Cardiac fibroblast (primary cell): ENCODE measurements around the gene CCDC14.
A peak's percentile ranks its signal among the peaks of the same experiment; 100 is the strongest.
"Not testable (repeated sequence)": the region's sequence is repeated elsewhere in the genome, so short reads cannot be mapped to it uniquely, and the experiment has no call there.

ENCODE experiments used
- DNase-seq, 2 donors: peaks; one replicate each; pipeline versions ENCODE4 v3.0.0 to v3.0.0-alpha.2; 2010; ENCODE audit warnings: low read depth in 2 of 2
- H3K4me3 ChIP-seq, 2 donors: replicated peaks in 1 of 2; 1 replicate in 1 of 2; 2 replicates in 1 of 2; pipeline ENCODE4 v1.5.1; 2011; ENCODE audit warnings: low read depth in 2 of 2, low read length in 2 of 2, mild to moderate bottlenecking in 2 of 2, moderate library complexity in 1 of 2
- TF ChIP-seq, protein P1 (sequence below): IDR thresholded peaks from one replicate; pipeline ENCODE4 v1.5.1; 2011; ENCODE audit warnings: low read depth, mild to moderate bottlenecking, low read length, inconsistent platforms

Gene CCDC14

DNA sequence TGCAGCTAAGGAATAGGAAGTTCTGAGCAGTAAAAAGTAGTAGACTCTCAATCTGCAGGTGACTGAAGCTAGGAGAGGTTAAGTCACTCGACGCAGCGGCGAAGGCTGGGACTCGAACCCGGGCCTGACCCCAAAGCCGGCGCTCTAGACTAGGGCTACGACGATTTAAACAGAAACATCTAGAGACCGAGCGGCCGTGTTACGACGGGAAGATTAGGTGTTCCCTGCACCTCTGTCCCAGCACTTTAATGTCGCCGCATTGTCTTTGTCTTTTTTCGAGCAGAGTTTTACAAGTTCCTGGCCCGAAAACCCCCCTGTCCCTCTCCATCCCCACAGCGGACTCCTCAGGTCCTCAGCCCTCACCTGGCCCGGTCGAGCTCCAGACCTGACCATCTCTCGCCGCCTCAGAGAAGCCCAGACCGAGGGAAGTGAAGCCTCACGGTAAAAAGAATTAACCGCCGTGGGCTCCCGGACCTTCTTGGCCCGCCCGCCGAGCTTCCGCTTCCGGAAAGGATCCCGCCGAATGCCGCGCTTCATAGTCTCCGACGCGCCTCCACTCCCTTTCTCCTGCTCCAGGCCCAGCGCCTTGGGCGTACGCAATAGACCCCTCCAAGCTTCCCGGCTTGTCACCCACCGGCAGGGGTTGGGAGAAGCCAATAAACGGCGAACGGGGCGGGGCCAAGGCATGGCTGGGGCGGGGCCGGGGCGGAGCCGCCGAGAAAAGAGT, at the start of gene CCDC14:
CCDC14 (minus strand) TSS at position 449 of the 727 bp plus-strand sequence; CDS start at position 393, 56 bp downstream.
- H3K4me3 ChIP-seq = peak within 1 kb of the TSS; percentile 63 to 83
- DNase-seq = peak; percentile 94 to 97
- TF ChIP-seq, protein P1, sequence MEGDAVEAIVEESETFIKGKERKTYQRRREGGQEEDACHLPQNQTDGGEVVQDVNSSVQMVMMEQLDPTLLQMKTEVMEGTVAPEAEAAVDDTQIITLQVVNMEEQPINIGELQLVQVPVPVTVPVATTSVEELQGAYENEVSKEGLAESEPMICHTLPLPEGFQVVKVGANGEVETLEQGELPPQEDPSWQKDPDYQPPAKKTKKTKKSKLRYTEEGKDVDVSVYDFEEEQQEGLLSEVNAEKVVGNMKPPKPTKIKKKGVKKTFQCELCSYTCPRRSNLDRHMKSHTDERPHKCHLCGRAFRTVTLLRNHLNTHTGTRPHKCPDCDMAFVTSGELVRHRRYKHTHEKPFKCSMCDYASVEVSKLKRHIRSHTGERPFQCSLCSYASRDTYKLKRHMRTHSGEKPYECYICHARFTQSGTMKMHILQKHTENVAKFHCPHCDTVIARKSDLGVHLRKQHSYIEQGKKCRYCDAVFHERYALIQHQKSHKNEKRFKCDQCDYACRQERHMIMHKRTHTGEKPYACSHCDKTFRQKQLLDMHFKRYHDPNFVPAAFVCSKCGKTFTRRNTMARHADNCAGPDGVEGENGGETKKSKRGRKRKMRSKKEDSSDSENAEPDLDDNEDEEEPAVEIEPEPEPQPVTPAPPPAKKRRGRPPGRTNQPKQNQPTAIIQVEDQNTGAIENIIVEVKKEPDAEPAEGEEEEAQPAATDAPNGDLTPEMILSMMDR = no peak

GRCh38 chr3:124008321-124008720, 47.3 kb upstream of the CCDC14 start:
- not testable (repeated sequence) for DNase-seq, H3K4me3 ChIP-seq

DNA sequence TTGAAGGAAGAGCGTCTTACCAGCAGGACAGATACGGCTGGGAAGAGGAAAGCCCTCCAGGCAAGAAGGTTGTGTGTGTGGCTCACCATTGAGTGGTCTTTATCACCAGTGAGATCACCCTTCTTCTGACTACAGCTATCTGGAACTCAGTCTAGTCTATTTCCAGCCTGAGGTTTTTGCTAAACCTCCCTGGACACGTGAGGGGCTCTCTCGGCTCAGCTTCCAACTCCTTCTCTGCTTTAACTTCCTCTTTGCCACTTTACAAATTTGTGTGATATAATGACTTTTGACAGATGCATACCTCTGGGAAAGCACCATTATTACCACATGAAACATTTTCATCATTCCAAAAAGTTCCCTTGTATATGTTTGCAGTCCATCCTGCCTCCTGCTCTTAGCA, 46.2 kb upstream of the CCDC14 start:
- no peak overlapping the region for H3K4me3 ChIP-seq
- DNase-seq = no peak

GRCh38 chr3:124002405-124003079, 41.5 kb upstream of the CCDC14 start:
- H3K4me3 ChIP-seq, DNase-seq: not testable (repeated sequence)

More for the DNA sequence above, 46.2 kb upstream of the CCDC14 start:
- TF ChIP-seq, protein P1 = no peak

GRCh38 chr3:124001366-124001765, 40.3 kb upstream of the CCDC14 start:
- not testable (repeated sequence) for H3K4me3 ChIP-seq, DNase-seq

DNA sequence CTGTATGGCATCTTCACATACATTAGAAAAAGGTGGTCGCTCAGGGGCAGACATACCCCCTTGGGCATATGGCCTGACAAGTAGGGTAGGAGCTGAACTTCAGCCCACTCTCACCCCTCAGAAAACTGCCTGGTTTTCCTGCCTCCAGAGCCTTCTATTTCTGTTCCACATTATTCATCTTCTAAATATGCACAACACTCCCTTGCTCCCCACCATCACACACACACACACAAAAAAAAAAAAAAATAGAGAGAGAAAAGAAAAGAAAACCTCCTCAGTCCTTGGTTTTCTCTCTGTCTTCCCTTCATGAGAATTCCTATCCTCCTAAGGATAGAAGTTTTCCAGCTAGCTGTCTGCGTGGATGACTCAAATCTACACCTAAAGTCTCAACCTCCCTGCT, 36.5 kb upstream of the CCDC14 start:
- DNase-seq = no peak
- TF ChIP-seq, protein P1 = no peak
- no peak overlapping the region for H3K4me3 ChIP-seq

- TF ChIP-seq, protein P1 = no peak
- no peak for DNase-seq
- no peak overlapping the region for H3K4me3 ChIP-seq
Measured at GRCh38 chr3:123993818-123994217, 32.8 kb upstream of the CCDC14 start.

DNA sequence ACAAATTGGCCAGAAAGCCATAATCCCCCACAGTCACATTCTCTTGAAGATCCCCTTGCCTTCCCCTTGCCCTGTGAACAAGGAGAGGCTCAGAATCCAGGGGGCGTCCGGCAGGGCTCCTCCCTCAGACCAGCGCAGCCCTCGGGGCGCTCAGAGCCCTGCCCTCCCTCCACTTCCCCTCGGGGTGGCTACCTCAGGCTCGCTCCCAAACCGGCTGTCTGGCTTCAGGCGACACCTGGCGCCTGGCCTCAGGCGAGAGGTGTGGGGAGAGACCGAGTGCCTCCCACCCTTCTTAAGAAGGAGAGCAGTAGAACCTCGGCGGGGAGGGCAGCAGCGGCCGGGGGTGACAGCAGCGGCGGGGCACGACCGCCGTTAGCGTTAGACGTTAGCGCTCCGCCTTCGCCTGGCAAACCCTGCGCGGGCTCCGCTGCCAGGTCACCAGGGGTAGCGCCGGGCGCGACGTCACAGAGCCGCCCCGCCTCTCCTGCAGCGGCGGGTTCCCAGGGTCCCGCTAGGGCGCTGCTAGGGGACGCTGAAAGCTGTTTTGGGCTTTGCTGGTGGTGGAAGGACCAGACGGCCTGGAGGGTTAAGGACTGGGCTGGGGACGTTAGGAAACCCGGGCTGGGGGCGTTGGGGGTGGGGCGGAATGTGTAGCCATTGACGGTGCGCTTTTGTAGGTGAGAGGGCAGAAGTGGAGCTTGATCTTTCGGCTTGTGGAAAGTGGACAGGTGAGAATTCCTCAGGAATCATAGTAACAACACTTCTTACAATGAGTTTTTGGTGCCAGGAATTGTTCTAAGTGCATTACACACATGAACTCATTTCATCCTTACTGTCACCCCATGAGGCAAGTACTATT, 30.9 kb upstream of the CCDC14 start, which contains the start of gene ROPN1:
ROPN1 (minus strand) TSS at position 395 of the 859 bp plus-strand sequence. CDS start 11,643 bp downstream, outside the sequence.
- not testable (repeated sequence) for DNase-seq, H3K4me3 ChIP-seq
